H54 (cell line): ENCODE measurements around the gene KIF18B.
A peak's percentile ranks its signal among the peaks of the same experiment; 100 is the strongest.

Source experiments
- DNase-seq: peaks from one replicate; pipeline ENCODE4 v3.0.0; 2011; ENCODE audit warnings: low spot score, mixed read lengths; ENCODE audit not compliant: insufficient read length
- FAIRE-seq: peaks from 3 replicates; lab custom pipeline; 2011; peaks lifted over from hg19 to GRCh38; lab: Jason Lieb, UNC
- POLR2A ChIP-seq: IDR thresholded peaks from 2 replicates; pipeline ENCODE4 v1.6.1; 2011; ENCODE audit warnings: low read depth, mild to moderate bottlenecking, low read length

Gene KIF18B

GRCh38 chr17:44914698-44915271 is 32.8 kb downstream of the KIF18B start:
- DNase-seq (no peak), FAIRE-seq (no peak)
- TF ChIP-seq POLR2A, result no peak

GRCh38 chr17:44914148-44914547 is 33.4 kb downstream of the KIF18B start:
- DNase-seq (no peak), FAIRE-seq (no peak)
- no peak for TF ChIP-seq POLR2A

- DNase-seq (no peak), FAIRE-seq (no peak)
- no peak for TF ChIP-seq POLR2A
Observed at GRCh38 chr17:44913676-44914075, 33.9 kb downstream of the KIF18B start.

GRCh38 chr17:44912763-44913544 is 34.6 kb downstream of the KIF18B start:
- FAIRE-seq, result no peak
- TF ChIP-seq POLR2A, result no peak
- DNase-seq, result no peak

- DNase-seq (peak; percentile 82), FAIRE-seq (no peak)
- 0 out of 2 replicates have a peak, but pooled peaks have one; percentile 2 for TF ChIP-seq POLR2A
Observed at GRCh38 chr17:44911133-44912001, 36.2 kb downstream of the KIF18B start.

GRCh38 chr17:44910231-44911106 is 37.1 kb downstream of the KIF18B start:
- FAIRE-seq (no peak), DNase-seq (no peak)
- TF ChIP-seq POLR2A, result 0 out of 2 replicates have a peak, but pooled peaks have one; percentile 24

- peak; percentile 60 for TF ChIP-seq POLR2A
- peak; percentile 99 for DNase-seq
- no peak for FAIRE-seq
Observed at GRCh38 chr17:44909681-44910144, 37.9 kb downstream of the KIF18B start.

GRCh38 chr17:44908761-44909326 is 38.7 kb downstream of the KIF18B start:
- TF ChIP-seq POLR2A, result no peak
- FAIRE-seq (no peak), DNase-seq (no peak)

GRCh38 chr17:44907729-44908470 is 39.7 kb downstream of the KIF18B start:
- no peak for TF ChIP-seq POLR2A
- DNase-seq (no peak), FAIRE-seq (no peak)

GRCh38 chr17:44906763-44907728 is 40.5 kb downstream of the KIF18B start:
- no peak for TF ChIP-seq POLR2A
- DNase-seq, result no peak
- no peak for FAIRE-seq
